Hippocampal formation (tissue), 2 donors: ENCODE data around the gene MBD4.
"Not testable (repeated sequence)": the region's sequence is repeated elsewhere in the genome, so short reads cannot be mapped to it uniquely, and the experiment has no call there.

Source experiments
- DNase-seq, 2 donors: peaks; one replicate each; lab custom pipeline; 2025; lab: John Stamatoyannopoulos, UW

Gene MBD4

DNA sequence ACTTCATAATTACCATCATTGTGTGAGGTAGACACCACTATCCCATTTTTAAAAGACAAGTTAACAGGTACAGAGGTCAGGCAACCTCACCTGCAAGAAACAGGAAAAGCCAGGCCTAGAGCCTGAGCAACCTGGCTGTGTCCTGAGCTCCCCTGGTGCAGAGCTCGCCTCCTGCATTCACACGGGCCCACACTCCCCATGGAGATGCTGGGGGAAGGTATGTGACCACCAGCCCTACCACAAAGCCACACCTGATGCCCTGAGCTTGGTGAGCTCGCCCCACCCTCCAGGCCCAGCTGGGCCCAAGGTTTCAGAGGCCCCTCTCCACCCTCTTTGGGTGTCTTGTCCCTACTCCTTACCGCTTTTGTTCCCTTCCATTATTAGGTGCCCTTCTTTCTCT, 10.1 kb downstream of the MBD4 start:
- no peak for DNase-seq

- no peak for DNase-seq
Measured at GRCh38 chr3:129429080-129429451, 10.7 kb downstream of the MBD4 start.

GRCh38 chr3:129428376-129429079, 11.2 kb downstream of the MBD4 start, which contains the start of gene EFCAB12:
TSS of gene EFCAB12 (minus strand) at chr3:129428636. CDS start at chr3:129428488, 148 bp downstream.
- peak; percentile 93 to 95 for DNase-seq

DNA sequence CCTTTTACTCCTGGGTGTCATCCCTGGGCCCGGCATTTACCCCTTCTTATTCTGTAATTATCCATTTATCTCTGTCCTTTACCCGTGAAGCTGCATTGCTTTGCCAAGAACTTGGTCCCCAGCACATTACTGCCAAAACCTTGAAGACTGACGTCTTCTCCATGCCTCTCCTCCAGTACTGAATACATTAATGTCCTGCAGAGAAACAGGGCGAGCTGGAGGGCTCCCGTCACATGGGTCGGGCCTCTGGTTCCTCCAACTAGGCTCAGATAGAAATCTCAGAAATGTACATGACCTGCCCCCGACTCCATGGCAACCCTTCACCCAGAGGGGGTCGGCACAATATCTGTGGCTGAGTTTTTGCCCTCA, 11.8 kb downstream of the MBD4 start:
- no peak for DNase-seq

GRCh38 chr3:129425619-129426018, 14.1 kb downstream of the MBD4 start:
- no peak for DNase-seq

DNA sequence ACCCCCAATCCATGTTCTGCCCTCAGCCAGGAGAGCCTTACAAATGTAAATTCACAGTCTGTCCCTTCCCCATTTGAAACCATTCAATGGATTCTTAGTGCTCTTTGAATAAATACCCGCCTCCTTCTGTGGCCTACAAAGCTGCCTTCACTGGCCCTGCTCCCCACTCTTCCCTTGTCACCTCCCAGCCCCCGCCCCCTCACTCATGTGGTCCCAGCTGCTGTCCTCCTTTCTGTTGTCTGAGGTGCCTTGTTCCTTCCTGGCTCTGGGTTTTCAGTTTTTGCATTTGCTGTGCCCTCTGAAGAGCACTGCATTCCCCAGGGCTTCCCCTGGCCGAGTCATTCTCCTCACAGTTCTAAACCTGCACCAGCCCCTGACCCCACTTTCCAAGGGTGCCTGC, 14.5 kb downstream of the MBD4 start:
- DNase-seq: no peak

- DNase-seq: no peak
Measured at GRCh38 chr3:129424185-129424841, 15.4 kb downstream of the MBD4 start.

- no peak for DNase-seq
Measured at GRCh38 chr3:129422897-129423296, 16.9 kb downstream of the MBD4 start.

GRCh38 chr3:129421988-129422745, 17.6 kb downstream of the MBD4 start:
- no peak for DNase-seq

DNA sequence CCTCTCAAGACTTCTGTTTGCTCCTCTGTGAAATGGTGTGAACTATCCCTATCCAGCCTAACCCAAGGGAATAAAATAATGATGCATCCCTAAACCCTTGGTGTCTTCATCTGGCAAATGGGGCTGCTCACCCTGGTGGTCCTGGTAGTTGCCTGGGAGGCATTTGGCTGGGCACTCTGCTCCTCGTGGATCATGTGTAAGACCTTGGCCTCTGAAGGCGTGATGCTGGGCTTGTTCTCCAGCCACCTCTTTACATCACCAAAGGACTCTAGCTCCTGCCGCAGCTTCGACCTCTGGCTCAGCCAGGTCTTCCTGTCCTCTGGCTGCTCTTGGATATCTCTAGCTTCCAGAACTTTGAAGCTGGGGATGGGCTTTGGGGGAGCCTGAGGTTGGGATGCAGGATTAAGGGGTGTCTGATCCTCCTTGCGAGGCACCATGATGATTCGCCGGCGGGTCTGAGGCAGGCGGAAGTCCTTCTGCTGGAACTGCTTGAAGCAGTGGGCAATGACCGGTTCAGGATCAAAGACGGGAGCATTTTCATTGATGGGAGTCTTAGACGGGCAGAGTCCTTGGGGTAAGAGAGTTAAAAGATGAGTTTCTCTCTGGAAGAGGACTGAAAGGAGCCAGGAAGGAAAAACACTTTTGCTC, 18.4 kb downstream of the MBD4 start:
- DNase-seq: no peak

DNA sequence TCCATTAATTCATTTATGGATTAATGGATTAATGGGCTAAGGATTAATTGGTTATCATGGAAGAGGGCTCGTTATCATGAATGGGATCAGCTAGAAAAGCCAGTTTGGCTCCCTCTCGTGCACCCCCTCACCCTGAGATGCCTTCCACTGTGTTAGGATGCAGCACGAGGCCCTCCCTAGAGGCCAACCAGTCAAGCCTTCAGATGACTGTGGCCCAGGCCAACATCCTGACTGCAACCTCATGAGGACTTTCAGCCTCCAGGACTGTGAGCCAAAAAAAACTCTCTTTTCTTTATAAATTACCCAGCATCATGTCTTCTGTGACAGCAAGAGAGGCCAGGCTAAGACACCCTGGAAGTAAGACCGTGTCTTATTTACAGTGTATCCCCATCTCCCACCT, 20.3 kb downstream of the MBD4 start:
- no peak for DNase-seq

DNA sequence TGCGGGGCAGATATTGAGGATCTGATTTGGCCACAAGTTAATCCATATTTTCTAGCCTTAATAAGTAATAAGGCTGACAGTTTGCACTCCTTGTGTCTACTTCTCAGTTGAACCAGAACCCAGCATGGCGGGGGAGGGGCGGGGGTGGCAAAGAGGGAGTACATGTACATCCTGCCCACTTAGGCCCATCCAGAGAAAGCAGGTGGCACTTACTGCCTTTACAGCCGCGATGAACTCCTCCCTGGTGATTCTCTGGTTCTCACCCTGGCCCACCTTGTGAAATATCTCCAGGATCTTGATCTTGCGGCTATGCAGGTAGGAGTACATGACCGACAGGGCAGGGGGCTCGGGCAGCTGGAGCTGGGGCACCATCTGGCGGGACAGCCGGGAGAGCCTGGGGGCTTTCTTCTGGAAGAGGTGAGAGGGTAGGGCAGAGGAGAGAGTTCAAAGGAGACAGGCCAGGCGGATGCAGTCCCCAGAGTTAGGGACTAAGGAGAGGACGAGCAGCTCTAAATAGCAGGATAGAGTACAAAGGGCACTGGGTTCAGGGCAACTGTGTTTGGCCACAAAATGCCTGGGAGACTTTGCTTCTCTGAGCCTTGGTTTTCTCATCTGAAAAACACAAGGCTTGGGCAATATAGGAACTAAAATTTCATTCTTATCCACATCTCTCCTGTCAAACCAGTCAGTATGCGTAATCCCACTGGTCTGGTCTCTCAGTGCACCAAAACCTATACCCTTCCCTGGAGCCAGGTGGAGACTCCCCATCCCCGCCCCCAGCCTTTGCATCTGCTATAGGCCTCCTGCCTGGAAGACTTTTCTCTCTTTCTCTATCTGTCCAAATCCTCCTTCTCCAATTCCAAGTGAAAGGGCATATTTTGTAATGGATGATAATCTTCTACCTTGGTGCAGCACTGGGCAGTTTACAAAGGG, 21.4 kb downstream of the MBD4 start:
- DNase-seq: no peak

GRCh38 chr3:129417326-129417725, 22.4 kb downstream of the MBD4 start:
- no peak for DNase-seq

GRCh38 chr3:129416415-129416814, 23.3 kb downstream of the MBD4 start:
- no peak for DNase-seq

DNA sequence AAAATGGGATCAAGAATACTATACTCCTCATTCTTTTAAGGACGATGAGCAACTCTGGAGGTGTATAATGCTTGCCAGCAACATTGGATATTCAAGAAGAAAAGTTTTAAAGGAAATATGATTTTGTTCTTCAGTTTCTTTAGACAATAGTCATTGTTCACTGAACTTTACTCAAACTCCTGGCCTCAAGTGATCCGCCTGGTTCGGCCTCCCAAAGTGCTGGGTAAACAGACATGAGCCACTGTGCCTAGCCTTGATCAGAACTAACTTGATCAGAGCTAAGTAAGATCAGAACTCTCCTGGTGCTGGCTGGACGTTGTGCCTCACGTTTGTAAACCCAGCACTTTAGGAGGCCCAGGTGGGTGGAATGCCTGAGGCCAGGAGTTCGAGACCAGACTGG, 23.9 kb downstream of the MBD4 start:
- DNase-seq: no peak

DNA sequence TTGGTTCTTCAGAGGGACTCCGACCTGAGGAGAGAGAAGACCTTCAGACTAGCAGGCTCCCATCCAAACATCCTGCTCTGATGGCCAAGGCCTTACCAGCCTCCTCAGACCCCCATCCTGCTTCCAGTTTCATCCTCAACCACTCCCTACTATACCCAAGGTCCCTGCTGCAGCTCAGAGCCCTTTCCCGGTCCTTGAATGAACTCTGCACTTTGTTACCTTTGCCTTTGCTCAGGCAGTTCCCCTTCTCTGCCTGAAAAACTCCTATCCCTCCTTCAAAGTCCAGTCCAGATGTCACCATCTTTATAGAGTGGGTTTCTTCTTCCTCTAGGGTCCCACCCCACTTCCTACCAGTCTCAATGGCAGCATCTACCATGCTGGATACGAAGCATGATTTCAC, 24.4 kb downstream of the MBD4 start:
- no peak for DNase-seq

DNA sequence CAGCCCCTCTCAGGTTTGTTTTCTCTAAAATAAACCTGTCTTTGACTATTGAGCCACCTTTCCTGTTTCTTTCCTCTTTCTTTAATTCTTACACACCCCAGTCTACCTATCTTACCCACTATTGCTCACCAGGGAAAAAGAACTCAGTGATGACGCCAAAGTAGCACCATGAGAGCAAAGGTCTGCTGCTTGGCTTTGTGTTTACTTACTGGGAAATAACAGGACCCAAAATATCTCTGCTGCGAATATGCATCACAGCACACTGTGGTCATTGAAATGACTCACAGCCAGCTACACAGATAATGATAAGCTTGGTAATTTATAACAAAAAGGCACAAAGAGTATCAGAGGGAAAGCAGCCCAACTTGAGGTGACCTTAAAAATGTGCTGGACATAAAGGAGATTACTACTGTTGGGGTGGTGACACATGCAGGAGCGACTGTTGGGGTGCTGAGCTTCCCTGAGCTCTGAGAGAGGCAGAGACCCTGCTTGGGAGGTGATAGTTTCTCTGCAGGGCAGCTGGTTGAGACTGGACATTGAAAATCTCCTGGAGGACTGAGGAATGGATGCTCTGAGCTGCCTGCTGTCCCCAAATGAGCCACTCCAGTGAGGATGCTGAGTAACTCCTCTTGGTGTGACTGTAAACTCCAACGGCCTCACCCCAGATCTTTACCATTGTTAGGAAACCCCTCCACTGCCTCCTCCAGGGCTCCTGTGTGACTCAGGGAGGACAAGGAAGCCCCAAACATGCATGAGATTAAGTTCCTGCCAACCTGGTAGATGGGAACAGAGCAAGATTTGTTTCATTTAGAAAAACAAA, 25.9 kb downstream of the MBD4 start:
- DNase-seq: no peak

GRCh38 chr3:129413238-129413637, 26.5 kb downstream of the MBD4 start:
- not testable (repeated sequence) for DNase-seq

DNA sequence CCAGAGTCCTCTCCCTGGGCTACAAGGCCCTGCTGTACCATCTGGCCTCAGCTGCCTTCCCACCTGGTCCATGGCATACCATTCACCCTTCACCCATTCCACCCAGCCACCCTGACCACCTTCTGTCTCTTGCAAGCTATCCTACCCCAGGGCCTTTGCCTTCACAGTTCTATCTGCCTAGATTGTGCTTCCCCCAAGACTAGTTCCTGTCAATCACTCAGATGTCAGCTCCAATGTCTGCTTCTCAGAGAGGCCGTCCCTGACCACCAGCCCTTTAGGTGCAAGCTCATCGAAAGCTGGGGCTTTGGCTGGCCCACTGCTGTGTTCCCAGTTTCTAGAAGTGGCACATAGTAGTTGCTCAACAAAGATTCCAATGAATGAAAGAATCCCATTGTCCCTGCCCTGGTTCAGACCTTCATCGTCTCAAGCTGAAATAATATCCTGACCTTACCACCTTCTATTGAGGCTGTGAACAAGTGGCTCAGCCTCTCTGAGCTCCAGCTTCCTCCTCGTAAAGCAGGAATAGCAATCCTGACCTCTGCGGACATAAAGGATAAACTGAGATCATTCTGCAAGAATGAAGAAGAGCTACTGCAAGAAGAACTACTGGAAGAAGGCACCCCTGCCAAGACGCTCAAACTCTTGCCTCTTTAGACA, 27.1 kb downstream of the MBD4 start:
- DNase-seq: no peak

DNA sequence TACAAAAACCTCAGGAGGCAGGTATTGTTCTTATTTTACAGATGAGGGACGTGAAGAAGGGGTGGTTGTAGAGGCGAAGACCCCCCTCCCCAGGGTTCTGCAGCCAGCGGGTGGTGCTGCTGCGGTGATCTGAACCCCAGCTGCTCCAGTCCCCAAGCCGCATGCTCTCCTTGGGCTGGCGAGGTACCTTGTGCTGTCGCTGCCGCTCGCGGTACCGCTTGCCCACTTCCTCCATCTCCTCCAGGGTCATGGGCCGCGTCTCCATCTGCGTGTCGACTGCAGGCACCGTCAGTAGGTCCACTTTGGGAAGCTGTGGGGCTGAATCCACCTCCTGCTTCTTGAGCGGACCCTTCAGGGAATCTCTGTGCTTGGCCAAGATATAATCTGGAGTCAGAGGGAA, 28.8 kb downstream of the MBD4 start:
- DNase-seq: no peak
